Fibroblast of pulmonary artery (primary cell): ENCODE data around the gene RPL5.

Experiments
- DNase-seq: peaks from one replicate; pipeline ENCODE4 v3.0.0-alpha.2; 2010; ENCODE audit warnings: low read depth
- H3K4me3 ChIP-seq: replicated peaks from 2 replicates; pipeline ENCODE4 v1.5.1; 2011; ENCODE audit warnings: low read depth, mild to moderate bottlenecking, control low read depth, low read length, moderate library complexity
- TF ChIP-seq, protein P1 (sequence below): IDR thresholded peaks from 2 replicates; pipeline ENCODE4 v1.5.1; 2011; ENCODE audit warnings: mild to moderate bottlenecking, control low read depth, low read length, inconsistent platforms; ENCODE audit errors: missing control alignments

The RPL5 gene

GRCh38 chr1:92833840-92834239 lies 2.0 kb downstream of the RPL5 start:
- peak overlapping the region; percentile 100 for H3K4me3 ChIP-seq
- no peak for DNase-seq
- TF ChIP-seq, protein P1, sequence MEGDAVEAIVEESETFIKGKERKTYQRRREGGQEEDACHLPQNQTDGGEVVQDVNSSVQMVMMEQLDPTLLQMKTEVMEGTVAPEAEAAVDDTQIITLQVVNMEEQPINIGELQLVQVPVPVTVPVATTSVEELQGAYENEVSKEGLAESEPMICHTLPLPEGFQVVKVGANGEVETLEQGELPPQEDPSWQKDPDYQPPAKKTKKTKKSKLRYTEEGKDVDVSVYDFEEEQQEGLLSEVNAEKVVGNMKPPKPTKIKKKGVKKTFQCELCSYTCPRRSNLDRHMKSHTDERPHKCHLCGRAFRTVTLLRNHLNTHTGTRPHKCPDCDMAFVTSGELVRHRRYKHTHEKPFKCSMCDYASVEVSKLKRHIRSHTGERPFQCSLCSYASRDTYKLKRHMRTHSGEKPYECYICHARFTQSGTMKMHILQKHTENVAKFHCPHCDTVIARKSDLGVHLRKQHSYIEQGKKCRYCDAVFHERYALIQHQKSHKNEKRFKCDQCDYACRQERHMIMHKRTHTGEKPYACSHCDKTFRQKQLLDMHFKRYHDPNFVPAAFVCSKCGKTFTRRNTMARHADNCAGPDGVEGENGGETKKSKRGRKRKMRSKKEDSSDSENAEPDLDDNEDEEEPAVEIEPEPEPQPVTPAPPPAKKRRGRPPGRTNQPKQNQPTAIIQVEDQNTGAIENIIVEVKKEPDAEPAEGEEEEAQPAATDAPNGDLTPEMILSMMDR: no peak

DNA sequence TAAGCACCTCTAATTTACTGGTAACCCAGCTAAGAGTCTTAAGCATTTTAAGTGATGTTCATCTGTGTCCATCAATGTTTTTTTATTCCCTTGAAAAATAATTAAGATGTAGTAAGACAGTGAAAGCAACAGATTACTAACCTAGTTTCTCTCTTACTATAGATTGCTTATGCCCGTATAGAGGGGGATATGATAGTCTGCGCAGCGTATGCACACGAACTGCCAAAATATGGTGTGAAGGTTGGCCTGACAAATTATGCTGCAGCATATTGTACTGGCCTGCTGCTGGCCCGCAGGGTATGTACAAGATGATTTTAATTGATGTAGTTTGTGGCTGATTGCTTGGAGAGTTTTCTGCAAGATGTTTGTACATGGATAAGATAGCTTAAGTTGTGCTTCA lies 2.8 kb downstream of the RPL5 start:
- TF ChIP-seq, protein P1: no peak
- peak overlapping the region; percentile 100 for H3K4me3 ChIP-seq
- no peak for DNase-seq

GRCh38 chr1:92837062-92837461 lies 5.2 kb downstream of the RPL5 start:
- DNase-seq: no peak
- H3K4me3 ChIP-seq: no peak overlapping the region
- TF ChIP-seq, protein P1: no peak

DNA sequence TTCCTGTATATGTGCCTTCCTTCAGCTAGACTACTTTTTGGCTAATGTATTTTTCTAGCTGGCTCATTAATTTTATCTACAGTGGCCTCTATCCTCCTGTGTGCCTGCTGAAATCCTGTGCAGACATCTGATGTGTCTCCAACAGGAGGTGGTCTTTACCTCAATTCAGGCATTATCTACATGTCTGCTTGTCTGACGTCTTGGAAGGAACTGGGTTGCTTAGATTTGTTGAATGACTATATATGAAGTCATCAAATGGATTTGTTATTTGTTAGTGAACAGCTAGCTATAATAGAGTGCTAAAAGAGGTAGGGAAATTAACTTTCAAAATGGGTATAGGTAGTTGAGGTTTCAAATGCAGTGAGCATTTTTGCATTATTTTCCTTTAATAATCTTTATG lies 6.7 kb downstream of the RPL5 start:
- DNase-seq: no peak
- no peak overlapping the region for H3K4me3 ChIP-seq
- TF ChIP-seq, protein P1: no peak

DNA sequence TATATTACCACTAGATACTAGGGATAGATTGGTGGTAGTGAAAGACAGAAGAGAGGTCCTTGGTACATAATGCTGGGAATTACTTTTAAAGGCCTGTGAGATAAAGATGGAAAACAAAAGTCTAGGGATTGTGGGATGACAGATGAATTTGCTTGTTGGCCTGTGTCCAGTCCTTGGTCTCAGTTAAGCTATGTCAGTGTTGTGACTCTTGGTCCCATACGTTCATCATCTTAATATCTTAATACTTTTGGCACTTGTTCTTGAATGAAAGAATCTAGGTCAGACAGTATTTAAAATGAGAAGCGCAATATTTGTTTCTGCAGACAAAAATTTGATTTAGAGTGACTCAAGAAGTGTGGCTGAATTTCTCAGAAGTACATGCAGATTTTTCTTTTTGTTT lies 7.6 kb downstream of the RPL5 start:
- no peak overlapping the region for H3K4me3 ChIP-seq
- TF ChIP-seq, protein P1: no peak
- no peak for DNase-seq

DNA sequence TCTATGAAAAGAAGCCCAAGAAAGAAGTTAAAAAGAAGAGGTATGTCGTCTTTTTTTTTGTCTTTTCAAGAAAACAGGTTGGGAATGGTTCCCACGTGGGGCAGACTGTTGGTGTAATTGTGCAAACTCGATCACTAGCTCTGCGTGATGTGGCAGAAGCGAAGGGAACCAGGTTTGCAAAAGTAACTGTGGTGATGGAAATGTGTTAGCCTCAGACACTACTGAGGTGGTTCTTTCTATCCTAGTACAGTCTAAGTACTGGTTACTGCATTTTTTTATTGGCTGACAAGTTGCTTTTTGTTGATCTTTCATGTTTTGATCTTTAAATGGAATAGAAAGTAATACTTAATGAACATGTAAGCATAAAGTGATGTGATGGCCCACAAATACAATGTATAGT lies 8.8 kb downstream of the RPL5 start:
- DNase-seq: no peak
- TF ChIP-seq, protein P1: no peak

More for the DNA sequence above, 8.8 kb downstream of the RPL5 start:
- H3K4me3 ChIP-seq: no peak overlapping the region
